Measurements from ENCODE around the gene TLR9.

The TLR9 gene

GRCh38 chr3:52216585-52217408 lies 8.6 kb downstream of the TLR9 start:
- peak; percentile 68 for DNase-seq

GRCh38 chr3:52215351-52215750 lies 10.1 kb downstream of the TLR9 start:
- DNase-seq: no peak

- DNase-seq: no peak
Measured at GRCh38 chr3:52213901-52214300, 11.5 kb downstream of the TLR9 start.

GRCh38 chr3:52213005-52213404 lies 12.4 kb downstream of the TLR9 start:
- no peak for DNase-seq

- no peak for DNase-seq
Measured at GRCh38 chr3:52211268-52211891, 14.1 kb downstream of the TLR9 start.

- no peak for DNase-seq
Measured at GRCh38 chr3:52210550-52211046, 14.8 kb downstream of the TLR9 start.

GRCh38 chr3:52210037-52210436 lies 15.4 kb downstream of the TLR9 start:
- no peak for DNase-seq

GRCh38 chr3:52208556-52208955 lies 16.9 kb downstream of the TLR9 start:
- DNase-seq: no peak

GRCh38 chr3:52205727-52206372 lies 19.6 kb downstream of the TLR9 start:
- no peak for DNase-seq

GRCh38 chr3:52204337-52205073 lies 20.9 kb downstream of the TLR9 start:
- no peak for DNase-seq

- DNase-seq: no peak
Measured at GRCh38 chr3:52203701-52204100, 21.7 kb downstream of the TLR9 start.

GRCh38 chr3:52202384-52203077 lies 22.9 kb downstream of the TLR9 start:
- DNase-seq: no peak

- DNase-seq: no peak
Measured at GRCh38 chr3:52200981-52201679, 24.3 kb downstream of the TLR9 start.

GRCh38 chr3:52198643-52199608 lies 26.5 kb downstream of the TLR9 start:
- no peak for DNase-seq

- DNase-seq: peak; percentile 99
Measured at GRCh38 chr3:52197842-52198625, 27.4 kb downstream of the TLR9 start, which contains the start of gene ALAS1. Gene ALAS1 (plus strand): TSS chr3:52198160. CDS start chr3:52199242, 1,082 bp downstream.

GRCh38 chr3:52197499-52197841 lies 28.0 kb downstream of the TLR9 start:
- no peak for DNase-seq

GRCh38 chr3:52196977-52197376 lies 28.5 kb downstream of the TLR9 start:
- no peak for DNase-seq

- no peak for DNase-seq
Measured at GRCh38 chr3:52195823-52196331, 29.6 kb downstream of the TLR9 start.

- no peak for DNase-seq
Measured at GRCh38 chr3:52195291-52195597, 30.2 kb downstream of the TLR9 start.
